ENCODE results near the gene NABP2.

The NABP2 gene

DNA sequence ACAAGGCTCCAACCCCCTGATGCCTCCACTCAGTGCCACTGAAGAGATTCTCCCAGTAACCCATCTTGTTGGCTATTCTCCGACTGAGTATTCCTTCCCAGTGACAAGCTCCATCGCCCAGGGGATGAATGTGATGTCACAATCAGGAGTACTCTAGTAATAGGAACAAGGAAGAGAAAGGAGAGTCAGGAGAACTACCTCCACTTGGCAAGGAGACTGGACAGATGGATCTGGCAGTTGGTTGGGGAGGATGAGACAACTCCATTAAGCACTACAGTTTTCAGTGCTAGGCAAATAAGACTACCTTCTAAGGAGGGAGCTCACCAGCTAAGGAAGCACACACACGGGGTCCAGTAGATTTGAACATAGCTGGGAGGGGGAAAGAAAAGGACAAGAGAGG, 7.7 kb upstream of the NABP2 start:
- no peak for DNase-seq

DNA sequence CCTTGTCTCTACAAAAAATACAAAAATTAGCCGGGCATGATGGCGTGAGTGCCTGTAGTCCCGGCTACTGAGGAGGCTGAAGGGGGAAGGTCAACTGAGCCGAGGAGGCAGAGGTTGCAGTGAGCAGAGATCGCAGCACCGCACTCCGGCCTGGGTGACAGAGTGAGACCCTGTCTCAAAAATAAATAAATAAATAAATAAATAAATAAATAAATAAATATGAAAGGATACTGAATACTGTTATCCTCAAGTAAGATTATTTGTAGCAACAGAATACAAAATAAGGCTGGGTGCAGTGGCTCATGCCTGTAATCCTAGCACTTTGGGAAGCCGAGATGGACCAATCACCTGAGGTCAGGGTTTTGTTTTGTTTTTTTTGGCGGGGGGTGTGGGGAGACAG, 4.3 kb upstream of the NABP2 start:
- DNase-seq = no peak

DNA sequence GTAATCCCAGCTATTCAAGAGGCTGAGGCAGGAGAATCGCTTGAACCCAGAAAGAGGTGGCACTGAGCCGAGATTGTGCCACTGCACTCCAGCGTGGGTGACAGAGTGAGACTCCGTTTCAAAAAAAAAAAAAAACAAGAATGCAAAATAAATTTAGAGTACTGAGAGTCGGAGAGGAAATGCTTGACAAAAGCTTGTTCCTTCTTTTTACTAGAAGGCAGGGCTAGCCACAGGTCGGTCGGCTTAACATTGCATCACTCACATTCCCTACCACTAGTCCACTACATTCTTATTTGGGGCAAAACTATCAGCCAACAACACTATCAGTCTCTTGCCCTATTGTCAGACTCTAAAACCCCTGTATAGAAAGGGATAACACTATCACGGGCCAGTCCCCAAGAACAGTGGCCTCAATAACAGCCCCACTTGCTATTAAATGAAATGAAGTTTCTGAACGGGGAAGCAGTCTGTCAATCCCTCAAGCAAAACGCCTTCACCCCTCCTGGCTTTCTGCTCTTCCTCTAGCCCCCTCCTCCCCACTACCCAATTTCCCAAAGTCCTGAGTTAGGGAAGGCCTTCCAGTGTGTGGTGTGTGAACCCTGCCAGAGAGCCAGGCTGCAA, 3.4 kb upstream of the NABP2 start:
- DNase-seq = peak; percentile 74

DNA sequence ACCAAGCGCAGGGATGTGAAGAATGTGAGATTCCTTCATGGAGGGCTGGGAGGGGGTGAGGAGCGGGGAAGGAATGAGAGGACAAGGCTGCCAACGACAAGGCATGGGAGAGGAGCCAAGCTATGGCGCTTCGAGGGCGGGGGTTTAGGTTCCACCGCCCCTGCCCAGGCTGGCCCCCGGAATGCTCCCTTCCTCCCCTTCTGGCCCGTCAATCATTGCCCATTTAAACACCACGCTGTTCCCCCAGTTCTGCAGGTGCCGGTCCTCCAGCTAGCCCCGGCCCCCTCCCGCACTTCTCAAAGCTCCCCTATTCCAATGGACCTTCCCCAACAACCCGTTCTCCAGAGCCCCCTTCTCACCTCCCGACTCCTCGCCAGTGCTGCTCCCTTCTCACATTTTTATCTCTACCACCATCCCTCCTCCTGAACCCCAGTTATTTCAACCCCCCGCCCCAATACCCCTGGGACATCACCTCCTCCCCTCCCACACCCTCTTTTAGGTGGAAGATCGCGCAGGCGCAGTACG, 2.8 kb upstream of the NABP2 start:
- DNase-seq = no peak

GRCh38 chr12:56221757-56222530, 2.2 kb upstream of the NABP2 start, which contains the start of gene RNF41:
TSS of gene RNF41 (minus strand) at chr12:56221922. CDS start at chr12:56214047, 7,875 bp downstream.
- DNase-seq = peak; percentile 77

- no peak for DNase-seq
Measured at GRCh38 chr12:56222531-56222895, 1.6 kb upstream of the NABP2 start.

DNA sequence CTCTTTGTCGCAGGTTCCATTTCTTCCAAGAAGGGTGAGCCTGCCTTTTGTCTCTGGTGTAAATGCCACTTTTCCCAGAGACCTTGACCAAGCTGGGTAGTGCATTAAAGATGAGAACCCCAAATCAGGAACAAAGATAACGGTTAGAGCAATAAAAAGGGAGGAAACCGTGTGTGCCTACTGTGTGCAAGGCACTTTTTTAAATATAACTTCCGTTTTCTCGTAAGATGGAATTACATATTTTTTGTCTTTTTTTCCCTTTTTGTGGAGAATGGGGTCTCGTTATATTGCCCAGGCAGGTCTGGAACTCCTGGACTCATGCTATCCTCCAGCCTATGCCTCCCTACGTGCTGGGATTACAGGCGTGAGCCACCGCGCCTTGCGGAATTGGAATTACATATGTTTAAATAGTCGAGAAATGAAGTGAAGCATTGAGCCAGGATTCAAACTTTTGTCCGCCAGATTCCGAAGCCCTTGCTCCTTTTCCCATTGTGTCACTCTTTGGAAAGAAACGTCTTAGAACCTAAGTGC, 506 bp upstream of the NABP2 start:
- DNase-seq = no peak

- DNase-seq = no peak
Measured at GRCh38 chr12:56224954-56225353, 812 bp downstream of the NABP2 start.

DNA sequence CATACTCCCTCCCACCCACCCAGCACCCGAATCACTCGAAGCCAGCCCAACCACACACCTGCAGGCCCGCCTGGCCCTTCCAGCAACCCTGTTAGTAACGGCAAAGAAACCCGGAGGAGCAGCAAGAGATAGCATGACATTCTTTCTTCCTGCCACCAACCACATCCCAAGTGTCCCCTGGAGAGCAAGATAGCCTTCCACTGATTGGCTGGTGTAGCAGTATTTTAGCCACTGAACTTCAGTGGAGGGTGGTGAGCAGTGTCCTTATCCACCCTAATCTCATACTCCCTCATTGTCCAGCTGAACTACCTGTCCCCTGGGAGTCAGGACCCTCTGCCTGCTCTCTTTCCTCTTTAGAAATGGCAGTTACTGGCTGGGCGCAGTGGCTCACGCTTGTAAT, 4.9 kb downstream of the NABP2 start:
- DNase-seq = no peak

- DNase-seq = no peak
Measured at GRCh38 chr12:56229916-56230431, 5.8 kb downstream of the NABP2 start, which contains the start of gene SLC39A5. TSS of gene SLC39A5 (plus strand) at chr12:56230051. CDS start at chr12:56231275, 1,224 bp downstream.

GRCh38 chr12:56230432-56231183, 6.5 kb downstream of the NABP2 start:
- no peak for DNase-seq

DNA sequence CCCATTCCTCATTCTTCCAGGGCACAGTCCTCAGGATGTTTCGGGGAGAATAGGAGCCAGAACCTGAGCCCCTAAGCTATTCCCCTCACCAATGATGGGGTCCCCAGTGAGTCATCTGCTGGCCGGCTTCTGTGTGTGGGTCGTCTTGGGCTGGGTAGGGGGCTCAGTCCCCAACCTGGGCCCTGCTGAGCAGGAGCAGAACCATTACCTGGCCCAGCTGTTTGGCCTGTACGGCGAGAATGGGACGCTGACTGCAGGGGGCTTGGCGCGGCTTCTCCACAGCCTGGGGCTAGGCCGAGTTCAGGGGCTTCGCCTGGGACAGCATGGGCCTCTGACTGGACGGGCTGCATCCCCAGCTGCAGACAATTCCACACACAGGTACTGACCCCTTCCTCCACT, 7.0 kb downstream of the NABP2 start:
- DNase-seq = no peak

DNA sequence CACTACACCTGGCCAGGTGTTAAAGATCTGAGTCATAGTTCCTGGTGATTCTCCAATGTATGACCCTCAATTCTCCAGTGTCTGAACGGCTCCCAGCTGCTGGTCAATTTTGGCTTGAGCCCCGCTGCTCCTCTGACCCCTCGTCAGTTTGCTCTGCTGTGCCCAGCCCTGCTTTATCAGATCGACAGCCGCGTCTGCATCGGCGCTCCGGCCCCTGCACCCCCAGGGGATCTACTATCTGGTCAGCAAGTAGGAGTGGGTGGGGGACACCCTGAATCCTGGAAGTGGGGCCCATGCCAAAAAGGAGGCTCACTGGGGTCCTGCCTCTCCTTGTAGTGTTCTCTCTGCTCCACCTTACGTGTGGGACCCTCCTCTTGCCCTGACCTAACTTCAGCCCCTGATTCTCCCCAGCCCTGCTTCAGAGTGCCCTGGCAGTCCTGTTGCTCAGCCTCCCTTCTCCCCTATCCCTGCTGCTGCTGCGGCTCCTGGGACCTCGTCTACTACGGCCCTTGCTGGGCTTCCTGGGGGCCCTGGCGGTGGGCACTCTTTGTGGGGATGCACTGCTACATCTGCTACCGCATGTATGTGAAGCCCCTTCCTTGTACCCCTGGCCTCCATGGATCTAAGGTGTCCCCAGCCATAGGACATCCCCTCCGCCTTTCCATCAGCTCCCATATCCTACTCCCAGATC, 10.7 kb downstream of the NABP2 start:
- no peak for DNase-seq

- no peak for DNase-seq
Measured at GRCh38 chr12:56236091-56236490, 11.9 kb downstream of the NABP2 start.

DNA sequence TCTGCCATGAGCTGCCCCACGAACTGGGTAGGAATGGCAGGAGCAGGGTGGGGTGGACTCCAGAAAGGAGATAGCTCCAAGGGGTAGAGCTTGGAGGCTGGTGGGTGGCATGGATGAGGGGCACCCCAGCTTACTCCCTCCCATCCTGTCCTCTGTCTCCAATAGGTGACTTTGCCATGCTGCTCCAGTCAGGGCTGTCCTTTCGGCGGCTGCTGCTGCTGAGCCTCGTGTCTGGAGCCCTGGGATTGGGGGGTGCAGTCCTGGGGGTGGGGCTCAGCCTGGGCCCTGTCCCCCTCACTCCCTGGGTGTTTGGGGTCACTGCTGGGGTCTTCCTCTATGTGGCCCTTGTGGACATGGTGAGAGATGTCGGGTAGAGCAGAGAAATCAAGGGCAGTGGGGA, 12.8 kb downstream of the NABP2 start:
- DNase-seq = no peak

GRCh38 chr12:56237552-56237951, 13.4 kb downstream of the NABP2 start:
- no peak for DNase-seq

DNA sequence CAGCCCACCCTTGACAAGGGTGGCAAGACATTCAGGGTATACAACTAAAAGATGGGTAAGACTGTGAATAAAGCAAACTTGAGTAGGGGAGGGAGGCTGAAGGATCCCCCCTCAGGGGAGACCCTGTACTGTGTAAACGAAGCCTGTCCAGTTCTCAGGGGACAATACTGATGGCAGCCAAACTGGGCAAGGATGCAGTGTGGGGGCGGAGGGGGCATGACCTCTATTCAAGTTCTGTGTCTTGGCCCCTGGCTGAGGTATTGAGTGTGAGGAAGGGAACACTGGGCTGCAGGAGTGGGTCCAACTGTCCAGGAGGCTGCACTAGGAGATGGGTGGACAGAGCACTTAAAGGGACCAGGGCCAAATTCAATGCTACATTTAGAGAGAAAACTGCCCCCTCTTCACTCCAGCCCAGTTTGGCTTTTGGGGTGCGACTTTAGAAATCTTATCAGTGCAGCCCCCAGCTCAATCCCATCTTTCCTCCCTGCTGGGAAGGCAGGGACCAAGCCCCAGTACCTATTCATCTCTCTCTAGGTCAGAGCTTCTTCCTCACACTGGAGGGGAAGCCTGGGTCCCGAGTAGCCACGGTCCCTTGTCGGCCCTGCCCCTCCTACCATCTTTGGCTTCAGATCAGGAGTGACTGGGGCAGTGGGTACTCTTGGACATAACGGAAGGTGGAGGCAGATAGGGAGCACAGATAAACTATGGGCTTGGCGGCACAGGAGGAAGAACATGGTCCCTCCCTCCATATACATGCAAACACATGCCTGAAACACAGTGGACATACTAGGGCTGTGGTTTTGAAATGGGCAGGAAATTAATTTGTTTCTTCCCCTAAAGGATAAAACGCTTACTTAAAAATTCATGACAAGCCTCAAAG, 17.5 kb downstream of the NABP2 start:
- DNase-seq = no peak

- no peak for DNase-seq
Measured at GRCh38 chr12:56242986-56243385, 18.8 kb downstream of the NABP2 start.

DNA sequence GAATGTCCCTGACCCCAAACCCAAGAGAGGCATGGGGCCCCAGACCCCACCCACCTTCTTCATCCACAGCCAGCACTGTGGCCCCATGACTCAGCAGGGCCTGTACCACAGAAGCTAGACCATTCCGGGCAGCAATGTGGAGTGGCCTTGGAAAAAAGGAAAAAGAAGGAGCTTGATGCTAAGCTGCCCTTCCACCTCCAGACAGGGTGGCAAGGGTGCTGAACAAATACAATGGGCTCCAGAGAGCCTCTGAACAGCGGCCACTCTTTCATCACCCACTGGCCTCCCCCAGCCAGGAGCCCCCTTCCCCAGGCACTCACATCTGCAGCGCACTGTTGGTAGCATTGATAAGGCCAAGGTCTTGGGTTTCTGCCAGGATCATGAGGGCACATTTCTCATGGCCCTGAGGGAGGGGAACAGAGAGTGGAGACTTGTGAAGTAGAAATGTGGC, 19.6 kb downstream of the NABP2 start:
- DNase-seq = no peak

DNA sequence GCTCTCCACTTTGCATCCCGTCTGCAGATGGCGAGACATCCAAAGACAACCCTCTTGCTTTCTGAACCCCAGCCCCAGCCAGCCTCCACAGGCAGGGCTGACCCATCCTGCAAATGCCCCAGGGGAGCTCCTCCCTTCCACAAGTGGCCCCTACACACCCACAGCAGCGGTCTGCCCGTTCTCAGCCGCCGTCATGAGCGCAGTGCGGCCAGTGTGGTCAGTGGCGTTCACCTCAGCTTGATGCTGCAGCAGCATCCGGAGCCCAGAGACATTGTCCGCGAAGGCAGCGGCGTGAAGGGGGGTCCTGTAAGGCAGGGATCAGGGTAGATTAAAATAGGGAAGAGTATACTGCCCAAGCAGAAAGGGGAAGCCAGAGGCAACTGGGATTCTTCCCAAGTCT, 20.4 kb downstream of the NABP2 start:
- no peak for DNase-seq

DNA sequence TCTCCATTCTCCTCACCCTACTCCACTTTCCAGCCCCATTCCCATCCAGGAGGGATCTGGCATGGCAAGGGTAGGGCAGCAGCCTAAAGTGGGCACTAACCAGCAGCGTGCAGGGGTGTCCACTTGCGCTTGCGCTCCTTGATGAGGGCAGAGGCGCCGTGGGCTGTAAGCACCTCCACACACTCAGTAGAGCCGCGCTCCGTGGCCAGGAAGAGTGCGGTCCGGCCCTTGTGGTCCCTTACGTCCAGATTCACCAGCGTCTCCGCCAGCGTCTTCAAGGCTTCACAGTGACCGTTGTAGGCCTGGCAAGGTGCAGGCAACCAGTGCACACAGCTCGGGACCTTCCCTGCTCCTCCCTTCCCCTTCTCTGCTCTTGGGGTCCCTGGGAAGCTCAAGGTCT, 23.8 kb downstream of the NABP2 start:
- no peak for DNase-seq
